A549 (cell line): ENCODE data around the gene TXNIP. TPM values are rescaled to one million over a fixed set of nuclear protein-coding genes. Genes with fewer than 3 reads are reported as not detected.

Experiments used
- ATAC-seq, 2 experiments: fragments of 200-7000 bp in 1 of 2; fragments of >200 bp in 1 of 2; cut with Nextera tagmentation in 1 of 2; cut with Tn5 transposase in 1 of 2; 3 replicates each; pipeline versions ENCODE4 v1.8.0 to v1.9.1; 2018 to 2020; ENCODE audit warnings: mild to moderate bottlenecking in 1 of 2, moderate library complexity in 1 of 2
- CTCF ChIA-PET: fragments of 300-600 bp; sonication (Branson Sonifier 250); formaldehyde crosslinking; extraction: SDS; loops from one replicate; lab custom pipeline; 2021; ENCODE audit warnings: antibody characterized with exemption, inconsistent platforms; lab: Yijun Ruan, JAX
- POLR2A ChIA-PET: fragments of 350-600 bp; formaldehyde crosslinking; extraction: SDS; loops from one replicate; lab custom pipeline; 2021; ENCODE audit warnings: antibody characterized with exemption, inconsistent platforms; lab: Yijun Ruan, JAX
- DNase-seq, 2 experiments: peaks; one replicate each; pipeline versions ENCODE4 v3.0.0 to v3.0.0-alpha.2; 2011 to 2016; ENCODE audit warnings: low read depth in 1 of 2, low spot score in 1 of 2
- FAIRE-seq: peaks from 2 replicates; lab custom pipeline; 2011; peaks lifted over from hg19 to GRCh38; lab: Jason Lieb, UNC
- H3K27ac ChIP-seq, 2 experiments: fragments of >200 bp; sonication (Bioruptor Twin); formaldehyde crosslinking; 3 replicates each; pipeline ENCODE4 v1.5.1; 2016 to 2017
- H3K4me1 ChIP-seq: fragments of >200 bp; sonication (Bioruptor Twin); formaldehyde crosslinking; 3 replicates; pipeline ENCODE4 v1.6.1; 2016
- H3K4me2 ChIP-seq: fragments of >200 bp; sonication (Bioruptor Twin); formaldehyde crosslinking; 3 replicates; pipeline ENCODE4 v1.6.1; 2016
- H3K4me3 ChIP-seq: fragments of >200 bp; sonication (Bioruptor Twin); formaldehyde crosslinking; 3 replicates; pipeline ENCODE4 v1.5.1; 2016
- H3K9me3 ChIP-seq: fragments of >200 bp; sonication (Bioruptor Twin); formaldehyde crosslinking; 3 replicates; pipeline ENCODE4 v1.6.1; 2016
- ATOH8 ChIP-seq: fragments of 250-450 bp; sonication (Bioruptor Pico); IDR thresholded peaks from 2 replicates; pipeline ENCODE4 v1.5.0; 2020; ENCODE audit warnings: low read depth, mild to moderate bottlenecking, moderate library complexity
- CBX8 ChIP-seq: fragments of 200-600 bp; sonication (generic); IDR thresholded peaks from 2 replicates; pipeline ENCODE4 v1.6.1; 2016
- CTCF ChIP-seq: fragments of >200 bp; sonication (Bioruptor Twin); formaldehyde crosslinking; IDR thresholded peaks from 3 replicates; pipeline ENCODE4 v1.5.1; 2016
- EP300 ChIP-seq, 2 experiments: fragments of >200 bp; sonication (Bioruptor Twin); formaldehyde crosslinking; IDR thresholded peaks; 2 replicates in 1 of 2; 3 replicates in 1 of 2; pipeline ENCODE4 v1.6.1; 2016 to 2017
- FOSB ChIP-seq: fragments of 250-450 bp; sonication (Bioruptor Pico); IDR thresholded peaks from 2 replicates; pipeline ENCODE4 v1.5.0; 2020; ENCODE audit warnings: mild to moderate bottlenecking, moderate library complexity
- FOSL2 ChIP-seq, 2 experiments: fragments of 450-650 bp in 1 of 2; fragments of >200 bp in 1 of 2; sonication (Bioruptor Twin) in 1 of 2; formaldehyde crosslinking; IDR thresholded peaks; 2 replicates each; pipeline versions ENCODE4 v1.5.0 to v1.6.1; 2016 to 2020; ENCODE audit warnings: mild to moderate bottlenecking in 1 of 2, moderate library complexity in 1 of 2
- HOXA7 ChIP-seq: fragments of 250-450 bp; sonication (Bioruptor Pico); IDR thresholded peaks from 2 replicates; pipeline ENCODE4 v1.5.0; 2020; ENCODE audit warnings: mild to moderate bottlenecking, moderate library complexity
- HOXB13 ChIP-seq: fragments of 250-450 bp; sonication (Bioruptor Pico); IDR thresholded peaks from 2 replicates; pipeline ENCODE4 v1.5.0; 2020; ENCODE audit warnings: low read depth, mild to moderate bottlenecking, moderate library complexity
- JUN ChIP-seq, 2 experiments: fragments of >200 bp; sonication (Bioruptor Twin); formaldehyde crosslinking; IDR thresholded peaks; 2 replicates in 1 of 2; 3 replicates in 1 of 2; pipeline ENCODE4 v1.6.1; 2016 to 2017
- JUNB ChIP-seq: fragments of >200 bp; sonication (Bioruptor Twin); formaldehyde crosslinking; IDR thresholded peaks from 2 replicates; pipeline ENCODE4 v1.6.1; 2016
- KDM5A ChIP-seq: fragments of 200-600 bp; sonication (generic); IDR thresholded peaks from 2 replicates; pipeline ENCODE4 v1.6.1; 2016; ENCODE audit warnings: antibody characterized with exemption, mild to moderate bottlenecking
- MAFK ChIP-seq: fragments of 450-650 bp; IDR thresholded peaks from 2 replicates; pipeline ENCODE4 v1.6.1; 2014; ENCODE audit not compliant: partially characterized antibody
- NPAS2 ChIP-seq: fragments of 250-450 bp; sonication (Bioruptor Pico); IDR thresholded peaks from 2 replicates; pipeline ENCODE4 v1.8.0; 2022; ENCODE audit warnings: mild to moderate bottlenecking, moderate library complexity, borderline replicate concordance
- POLR2A ChIP-seq: IDR thresholded peaks from 2 replicates; pipeline ENCODE4 v1.6.1; 2012; ENCODE audit warnings: mild to moderate bottlenecking, low read length
- RCOR1 ChIP-seq: fragments of 150-350 bp; IDR thresholded peaks from 2 replicates; pipeline ENCODE4 v1.6.1; 2014; ENCODE audit warnings: antibody characterized with exemption, low read length, low read depth
- REST ChIP-seq: fragments of 200-600 bp; sonication (generic); IDR thresholded peaks from 2 replicates; pipeline ENCODE4 v1.6.1; 2016; ENCODE audit warnings: antibody characterized with exemption, mild to moderate bottlenecking, moderate library complexity
- RNF2 ChIP-seq: fragments of 200-600 bp; sonication (generic); IDR thresholded peaks from 2 replicates; pipeline ENCODE4 v1.6.1; 2016; ENCODE audit warnings: low read depth, mild to moderate bottlenecking, antibody characterized with exemption, moderate library complexity, borderline replicate concordance
- SREBF2 ChIP-seq: fragments of 450-650 bp; IDR thresholded peaks from 2 replicates; pipeline ENCODE4 v1.6.1; 2014; ENCODE audit warnings: mild to moderate bottlenecking, moderate library complexity
- TFCP2L1 ChIP-seq: fragments of 250-450 bp; sonication (Bioruptor Pico); IDR thresholded peaks from 2 replicates; pipeline ENCODE4 v1.5.0; 2021; ENCODE audit warnings: mild to moderate bottlenecking
- TP53 ChIP-seq: fragments of 250-450 bp; sonication (Bioruptor Pico); IDR thresholded peaks from 2 replicates; pipeline ENCODE4 v1.5.0; 2021; ENCODE audit warnings: mild to moderate bottlenecking, moderate library complexity
- USF2 ChIP-seq: fragments of 450-650 bp; IDR thresholded peaks from 2 replicates; pipeline ENCODE4 v1.6.1; 2014; ENCODE audit warnings: antibody characterized with exemption
- ZC3H11A ChIP-seq: fragments of 450-650 bp; IDR thresholded peaks from 2 replicates; pipeline ENCODE4 v1.6.1; 2014; ENCODE audit warnings: antibody characterized with exemption, mild to moderate bottlenecking
- WGBS: methylation state at CpG from one replicate; pipeline ENCODE4 v1.1.6; 2017; ENCODE audit errors: missing lambda C conversion rate; 5-methylcytosine and 5-hydroxymethylcytosine counted together
- polyA plus RNA-seq, 4 experiments: library from polyadenylated mRNA; depleted of rRNA in 3 of 4; stranded (reverse); fragments of >200 nt; fragmentation: RNase III in 1 of 4; extraction: RNeasy Plus Mini Kit Qiagen cat#74134 plus additional on column Dnase treatment in 1 of 4; gene quantifications; 2 replicates in 3 of 4; 3 replicates in 1 of 4; pipeline ENCODE4 v1.2.3, GENCODE V29; 2011 to 2017

Gene TXNIP
- polyA plus RNA-seq, 2 of the 4 experiments (the other 2 are of a cell fraction): 3.1 TPM; not detected in 1

- H3K4me2 ChIP-seq: no peak overlapping the region; the same call in 2 of the 3 replicates
- no peaks in the 10 kb centered on the region for H3K9me3 ChIP-seq
- 45% methylated on average over 8 of the region's 8 CpGs for WGBS
- TF ChIP-seq REST (no peak), TFCP2L1 (CRISPR knock-in tag) (no peak), TP53 (CRISPR knock-in tag) (no peak), CBX8 (no peak), FOSB (CRISPR knock-in tag) (no peak), MAFK (no peak), NPAS2 (CRISPR knock-in tag) (no peak), KDM5A (no peak), USF2 (no peak), SREBF2 (no peak), ZC3H11A (no peak), ATOH8 (CRISPR knock-in tag) (no peak), EP300 (IDR thresholded peaks at IDR 0.05) (no peak), JUNB (no peak), CTCF (no peak)
- no peak overlapping the region for H3K4me3 ChIP-seq
- peaks cover 7% of the 10 kb centered on the region; the same call in 1 of the 3 replicates for H3K4me1 ChIP-seq
- DNase-seq (no peak), ATAC-seq (no peak), FAIRE-seq (no peak)
- ChIA-PET POLR2A (no interaction called here), CTCF (interaction anchor here (1.0 to 24.2 kb wide), 4 partner anchors 16 to 150 kb away, joined by 3 to 566 read pairs (median 78); partner anchors contain the start of genes HJV and NUDT17)
- H3K27ac ChIP-seq: no peak overlapping the region
Measured at GRCh38 chr1:145995148-145995881, 1.1 kb downstream of the TXNIP start.

- DNase-seq (no peak), FAIRE-seq (no peak)
- CTCF ChIA-PET: interaction anchor here (1.0 to 24.2 kb wide), 6 partner anchors 15 to 149 kb away, joined by 3 to 566 read pairs (median 6); partner anchors contain the start of genes HJV and NUDT17
- no peak overlapping the region for H3K27ac ChIP-seq
- H3K4me1 ChIP-seq: peaks cover 4% of the 10 kb centered on the region; the same call in 1 of the 3 replicates
- H3K9me3 ChIP-seq: no peaks in the 10 kb centered on the region
- WGBS: 79% methylated on average over 10 of the region's 10 CpGs
- TF ChIP-seq NPAS2 (CRISPR knock-in tag) (no peak), ZC3H11A (no peak), RNF2 (no peak), HOXB13 (CRISPR knock-in tag) (no peak), EP300 (IDR thresholded peaks at IDR 0.05) (no peak), RCOR1 (no peak), FOSL2 (IDR thresholded peaks at IDR 0.05) (no peak), FOSL2 (CRISPR knock-in tag; IDR thresholded peaks at IDR 0.05) (no peak), JUN (IDR thresholded peaks at IDR 0.05) (no peak), HOXA7 (CRISPR knock-in tag) (no peak), POLR2A (no peak)
- TF ChIP-seq, all 56 proteins: peak for 0
- Histone ChIP-seq H3K4me2 (no peak overlapping the region), H3K4me3 (no peak overlapping the region)
- ATAC-seq: no peak
- POLR2A ChIA-PET: no interaction called here
Measured at GRCh38 chr1:145994391-145995120, 1.8 kb downstream of the TXNIP start.
